HL-60 (cell line): ENCODE data around the gene VCX3B.
"Not testable (repeated sequence)": the region's sequence is repeated elsewhere in the genome, so short reads cannot be mapped to it uniquely, and the experiment has no call there.

Source experiments
- DNase-seq, 2 experiments: peaks; one replicate each; pipeline ENCODE4 v3.0.0-alpha.2; 2010 to 2020; ENCODE audit warnings: low read depth in 1 of 2, low spot score in 1 of 2
- H3K27ac ChIP-seq: fragments of 250-450 bp; sonication (Bioruptor Pico); replicated peaks from 2 replicates; pipeline ENCODE4 v1.5.1; 2020; ENCODE audit warnings: mild to moderate bottlenecking, moderate library complexity
- H3K27me3 ChIP-seq: fragments of 250-450 bp; sonication (Bioruptor Pico); 2 replicates; pipeline ENCODE4 v1.5.1; 2021; ENCODE audit warnings: mild to moderate bottlenecking, moderate library complexity; ENCODE audit not compliant: insufficient read depth, poor library complexity, severe bottlenecking
- H3K4me3 ChIP-seq: replicated peaks from 2 replicates; pipeline ENCODE4 v1.5.1; 2011; ENCODE audit warnings: mild to moderate bottlenecking, control low read depth, low read length; ENCODE audit not compliant: insufficient read depth
- GABPA ChIP-seq: IDR thresholded peaks from 2 replicates; pipeline ENCODE4 v1.6.1; 2012; ENCODE audit warnings: low read depth
- POLR2AphosphoS5 ChIP-seq: IDR thresholded peaks from 2 replicates; pipeline ENCODE4 v1.6.1; 2012; ENCODE audit warnings: low read depth
- SPI1 ChIP-seq: IDR thresholded peaks from 2 replicates; pipeline ENCODE4 v1.6.1; 2012; ENCODE audit warnings: low read depth, mild to moderate bottlenecking, borderline replicate concordance
- TF ChIP-seq, protein P1 (sequence below): IDR thresholded peaks from 2 replicates; pipeline ENCODE4 v1.6.1; 2012; ENCODE audit warnings: low read depth; ENCODE audit not compliant: insufficient replicate concordance
- TF ChIP-seq, protein P2 (sequence below): IDR thresholded peaks from one replicate; pipeline ENCODE4 v1.5.1; 2011; ENCODE audit warnings: low read length, control low read depth, inconsistent platforms; ENCODE audit not compliant: insufficient read depth

Gene VCX3B

DNA sequence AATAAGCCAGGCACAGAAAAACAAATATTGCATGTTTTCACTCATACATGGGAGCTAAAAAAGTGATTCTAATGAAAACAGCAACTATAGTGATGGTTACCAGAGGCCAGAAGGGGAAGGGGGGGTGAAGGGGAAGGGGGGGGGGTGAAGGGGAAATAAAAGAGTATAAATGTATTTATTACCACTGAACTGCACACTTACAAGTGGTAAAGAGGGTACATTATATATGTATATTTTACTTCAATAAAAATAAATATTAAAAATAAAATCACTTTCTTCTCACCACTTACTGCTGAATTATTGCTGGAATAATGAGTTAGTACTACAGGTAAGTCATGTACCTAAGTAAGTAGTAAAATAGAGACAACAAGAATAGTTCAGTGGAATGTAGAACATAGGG is 2.1 kb upstream of the VCX3B start:
- TF ChIP-seq, protein P1, sequence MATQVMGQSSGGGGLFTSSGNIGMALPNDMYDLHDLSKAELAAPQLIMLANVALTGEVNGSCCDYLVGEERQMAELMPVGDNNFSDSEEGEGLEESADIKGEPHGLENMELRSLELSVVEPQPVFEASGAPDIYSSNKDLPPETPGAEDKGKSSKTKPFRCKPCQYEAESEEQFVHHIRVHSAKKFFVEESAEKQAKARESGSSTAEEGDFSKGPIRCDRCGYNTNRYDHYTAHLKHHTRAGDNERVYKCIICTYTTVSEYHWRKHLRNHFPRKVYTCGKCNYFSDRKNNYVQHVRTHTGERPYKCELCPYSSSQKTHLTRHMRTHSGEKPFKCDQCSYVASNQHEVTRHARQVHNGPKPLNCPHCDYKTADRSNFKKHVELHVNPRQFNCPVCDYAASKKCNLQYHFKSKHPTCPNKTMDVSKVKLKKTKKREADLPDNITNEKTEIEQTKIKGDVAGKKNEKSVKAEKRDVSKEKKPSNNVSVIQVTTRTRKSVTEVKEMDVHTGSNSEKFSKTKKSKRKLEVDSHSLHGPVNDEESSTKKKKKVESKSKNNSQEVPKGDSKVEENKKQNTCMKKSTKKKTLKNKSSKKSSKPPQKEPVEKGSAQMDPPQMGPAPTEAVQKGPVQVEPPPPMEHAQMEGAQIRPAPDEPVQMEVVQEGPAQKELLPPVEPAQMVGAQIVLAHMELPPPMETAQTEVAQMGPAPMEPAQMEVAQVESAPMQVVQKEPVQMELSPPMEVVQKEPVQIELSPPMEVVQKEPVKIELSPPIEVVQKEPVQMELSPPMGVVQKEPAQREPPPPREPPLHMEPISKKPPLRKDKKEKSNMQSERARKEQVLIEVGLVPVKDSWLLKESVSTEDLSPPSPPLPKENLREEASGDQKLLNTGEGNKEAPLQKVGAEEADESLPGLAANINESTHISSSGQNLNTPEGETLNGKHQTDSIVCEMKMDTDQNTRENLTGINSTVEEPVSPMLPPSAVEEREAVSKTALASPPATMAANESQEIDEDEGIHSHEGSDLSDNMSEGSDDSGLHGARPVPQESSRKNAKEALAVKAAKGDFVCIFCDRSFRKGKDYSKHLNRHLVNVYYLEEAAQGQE, result no peak
- no peak for TF ChIP-seq POLR2AphosphoS5
- TF ChIP-seq GABPA, result no peak
- TF ChIP-seq, protein P2, sequence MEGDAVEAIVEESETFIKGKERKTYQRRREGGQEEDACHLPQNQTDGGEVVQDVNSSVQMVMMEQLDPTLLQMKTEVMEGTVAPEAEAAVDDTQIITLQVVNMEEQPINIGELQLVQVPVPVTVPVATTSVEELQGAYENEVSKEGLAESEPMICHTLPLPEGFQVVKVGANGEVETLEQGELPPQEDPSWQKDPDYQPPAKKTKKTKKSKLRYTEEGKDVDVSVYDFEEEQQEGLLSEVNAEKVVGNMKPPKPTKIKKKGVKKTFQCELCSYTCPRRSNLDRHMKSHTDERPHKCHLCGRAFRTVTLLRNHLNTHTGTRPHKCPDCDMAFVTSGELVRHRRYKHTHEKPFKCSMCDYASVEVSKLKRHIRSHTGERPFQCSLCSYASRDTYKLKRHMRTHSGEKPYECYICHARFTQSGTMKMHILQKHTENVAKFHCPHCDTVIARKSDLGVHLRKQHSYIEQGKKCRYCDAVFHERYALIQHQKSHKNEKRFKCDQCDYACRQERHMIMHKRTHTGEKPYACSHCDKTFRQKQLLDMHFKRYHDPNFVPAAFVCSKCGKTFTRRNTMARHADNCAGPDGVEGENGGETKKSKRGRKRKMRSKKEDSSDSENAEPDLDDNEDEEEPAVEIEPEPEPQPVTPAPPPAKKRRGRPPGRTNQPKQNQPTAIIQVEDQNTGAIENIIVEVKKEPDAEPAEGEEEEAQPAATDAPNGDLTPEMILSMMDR, result no peak
- TF ChIP-seq SPI1, result no peak
- Histone ChIP-seq H3K27ac (no peak overlapping the region), H3K27me3 (no peaks in the 10 kb centered on the region), H3K4me3 (no peak overlapping the region)
- DNase-seq, result no peak

DNA sequence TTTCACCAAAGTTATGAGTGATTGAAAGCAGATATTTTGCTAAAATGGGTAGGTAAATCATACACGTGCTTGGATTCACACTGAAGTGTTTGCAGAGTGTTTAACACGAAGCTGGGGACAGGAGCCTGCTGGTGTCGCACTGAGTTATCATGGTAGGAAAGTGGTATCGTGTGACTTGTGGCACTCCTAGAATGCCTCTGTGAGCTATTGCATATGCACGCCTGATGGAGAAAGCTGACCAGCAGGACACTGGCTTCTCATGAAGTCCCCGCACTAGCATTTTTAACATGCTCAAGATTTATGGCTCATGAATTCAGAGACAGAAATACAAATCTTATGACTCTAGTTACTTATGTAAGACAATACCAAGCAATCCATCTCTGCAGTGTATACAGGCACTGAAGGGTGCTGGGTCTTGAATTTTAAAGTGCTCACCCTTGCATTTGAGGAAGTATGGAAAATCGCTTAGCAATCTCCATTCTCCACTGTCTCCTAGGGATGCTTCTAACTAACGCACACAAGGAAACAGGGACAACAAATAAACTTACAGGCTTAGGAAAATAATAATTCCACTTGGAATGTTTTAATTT is 19.8 kb downstream of the VCX3B start:
- H3K4me3 ChIP-seq, result no peak overlapping the region
- no peak for DNase-seq
- no peak for TF ChIP-seq SPI1
- TF ChIP-seq, protein P1, result no peak
- no peak for TF ChIP-seq POLR2AphosphoS5
- TF ChIP-seq, protein P2, result no peak
- TF ChIP-seq GABPA, result no peak

DNA sequence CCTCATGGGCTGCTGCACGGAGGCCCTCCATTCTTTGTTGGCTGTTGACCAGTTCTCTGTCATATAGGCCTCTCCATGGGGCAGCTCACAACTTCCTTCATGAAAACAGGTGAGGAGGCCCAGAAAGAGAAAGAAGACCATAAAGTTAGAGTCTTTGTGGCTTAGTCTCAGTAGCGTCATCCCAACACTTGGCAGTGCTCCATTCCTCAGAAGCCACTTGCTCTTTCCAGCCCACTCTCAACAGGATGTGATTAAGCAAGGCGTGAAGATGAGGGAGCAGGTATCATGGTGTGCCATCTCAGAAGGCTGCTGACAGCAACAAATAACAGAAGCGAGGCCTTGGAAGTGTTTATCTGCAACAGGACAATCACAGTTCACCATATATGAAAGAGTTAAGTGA is 30.4 kb downstream of the VCX3B start:
- H3K27ac ChIP-seq, H3K4me3 ChIP-seq, DNase-seq, H3K27me3 ChIP-seq: not testable (repeated sequence)

More for the DNA sequence above, 19.8 kb downstream of the VCX3B start:
- no peak overlapping the region for H3K27ac ChIP-seq
- H3K27me3 ChIP-seq, result no peaks in the 10 kb centered on the region

DNA sequence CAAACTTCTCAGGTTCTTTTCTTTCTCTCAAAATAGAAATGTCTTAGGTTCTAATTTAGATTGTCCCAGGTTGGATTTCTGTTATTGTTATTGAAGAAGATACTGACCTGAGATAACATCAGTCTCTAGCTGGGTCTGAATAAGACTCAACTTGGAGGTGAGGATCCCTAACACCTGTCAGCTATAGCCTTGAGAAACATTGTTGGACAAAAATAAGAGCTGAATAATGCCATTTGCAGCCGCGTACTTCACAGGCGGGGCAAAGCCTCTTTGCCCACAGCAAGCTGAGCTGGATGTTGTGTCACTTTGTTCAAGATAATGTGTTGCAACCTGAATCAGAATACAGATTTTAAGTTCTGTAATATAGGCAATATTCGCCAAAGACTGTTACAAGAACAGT is 35.6 kb downstream of the VCX3B start:
- no peak overlapping the region for H3K4me3 ChIP-seq
- peaks cover under 1% of the 10 kb centered on the region for H3K27me3 ChIP-seq

DNA sequence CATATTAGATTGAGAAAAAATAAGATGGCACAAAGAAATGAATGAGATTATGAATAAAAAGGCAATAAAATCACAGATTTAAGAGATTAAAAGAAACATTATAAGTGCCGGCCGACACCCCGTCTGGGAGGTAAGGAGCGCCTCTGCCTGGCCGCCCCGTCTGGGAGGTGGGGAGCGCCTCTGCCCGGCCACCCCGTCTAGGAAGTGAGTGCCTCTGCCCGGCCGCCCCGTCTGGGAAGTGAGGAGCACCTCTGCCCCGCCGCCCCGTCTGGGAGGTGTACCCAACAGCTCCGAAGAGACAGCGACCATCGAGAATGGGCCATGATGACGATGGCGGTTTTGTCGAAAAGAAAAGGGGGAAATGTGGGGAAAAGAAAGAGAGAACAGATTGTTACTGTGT is 37.5 kb downstream of the VCX3B start:
- H3K4me3 ChIP-seq, DNase-seq, H3K27ac ChIP-seq, H3K27me3 ChIP-seq: not testable (repeated sequence)

More for the DNA sequence above, 35.6 kb downstream of the VCX3B start:
- DNase-seq, result no peak
- no peak for TF ChIP-seq GABPA
- no peak for TF ChIP-seq POLR2AphosphoS5
- TF ChIP-seq, protein P1, result no peak
- TF ChIP-seq SPI1, result no peak
- TF ChIP-seq, protein P2, result no peak
- no peak overlapping the region for H3K27ac ChIP-seq
